Fibroblast of lung (primary cell): Measurements from ENCODE around the gene CNR2.

Source experiments
- EZH2 ChIP-seq: IDR thresholded peaks from 2 replicates; pipeline ENCODE4 v1.5.1; 2012; ENCODE audit warnings: low read length, control low read depth, mild to moderate bottlenecking; ENCODE audit errors: missing control alignments
- TF ChIP-seq, protein P1 (sequence below), 2 donors: IDR thresholded peaks in 1 of 2; conservative IDR thresholded peaks in 1 of 2; 1 replicate in 1 of 2; 2 replicates in 1 of 2; pipeline ENCODE4 v1.5.1; 2011 to 2012; ENCODE audit warnings: low read length in 2 of 2, control low read depth in 1 of 2, inconsistent platforms in 1 of 2, low read depth in 1 of 2, mild to moderate bottlenecking in 1 of 2

DNA sequence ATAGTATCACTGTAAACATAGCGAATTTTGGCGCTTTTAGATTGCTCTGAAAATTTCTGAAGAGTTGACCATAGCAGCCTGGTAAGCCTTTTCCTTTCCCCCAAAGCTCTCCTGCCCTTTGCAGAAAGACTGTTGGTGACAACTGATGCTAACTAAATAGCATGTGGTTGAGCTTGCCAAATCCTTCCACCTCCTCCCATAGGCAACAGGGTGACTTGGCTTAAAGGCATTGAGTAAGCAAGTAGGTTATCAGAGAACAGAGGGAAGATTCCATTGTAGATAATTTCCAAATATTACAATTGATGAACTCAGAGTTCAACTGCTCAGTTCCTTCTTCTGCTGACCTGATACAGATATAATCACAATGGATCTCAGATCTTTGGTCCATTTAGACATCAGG, 68.0 kb downstream of the CNR2 start:
- TF ChIP-seq, protein P1, sequence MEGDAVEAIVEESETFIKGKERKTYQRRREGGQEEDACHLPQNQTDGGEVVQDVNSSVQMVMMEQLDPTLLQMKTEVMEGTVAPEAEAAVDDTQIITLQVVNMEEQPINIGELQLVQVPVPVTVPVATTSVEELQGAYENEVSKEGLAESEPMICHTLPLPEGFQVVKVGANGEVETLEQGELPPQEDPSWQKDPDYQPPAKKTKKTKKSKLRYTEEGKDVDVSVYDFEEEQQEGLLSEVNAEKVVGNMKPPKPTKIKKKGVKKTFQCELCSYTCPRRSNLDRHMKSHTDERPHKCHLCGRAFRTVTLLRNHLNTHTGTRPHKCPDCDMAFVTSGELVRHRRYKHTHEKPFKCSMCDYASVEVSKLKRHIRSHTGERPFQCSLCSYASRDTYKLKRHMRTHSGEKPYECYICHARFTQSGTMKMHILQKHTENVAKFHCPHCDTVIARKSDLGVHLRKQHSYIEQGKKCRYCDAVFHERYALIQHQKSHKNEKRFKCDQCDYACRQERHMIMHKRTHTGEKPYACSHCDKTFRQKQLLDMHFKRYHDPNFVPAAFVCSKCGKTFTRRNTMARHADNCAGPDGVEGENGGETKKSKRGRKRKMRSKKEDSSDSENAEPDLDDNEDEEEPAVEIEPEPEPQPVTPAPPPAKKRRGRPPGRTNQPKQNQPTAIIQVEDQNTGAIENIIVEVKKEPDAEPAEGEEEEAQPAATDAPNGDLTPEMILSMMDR (conservative IDR thresholded peaks at IDR 0.05 in 1 of 2, IDR thresholded peaks at IDR 0.05 in 1 of 2; ENCODE audit: low read depth in 1 of 2, low read length in 2 of 2) = no peak
- no peak for TF ChIP-seq EZH2
